ENCODE data around the gene CEP104.
A peak's percentile ranks its signal among the peaks of the same experiment; 100 is the strongest.
"Not testable (repeated sequence)": the region's sequence is repeated elsewhere in the genome, so short reads cannot be mapped to it uniquely, and the experiment has no call there.

Gene CEP104

GRCh38 chr1:3821447-3821846 lies 35.6 kb downstream of the CEP104 start:
- DNase-seq = no peak

- DNase-seq = no peak
Observed at GRCh38 chr1:3821004-3821403, 36.0 kb downstream of the CEP104 start.

GRCh38 chr1:3820316-3820715 lies 36.7 kb downstream of the CEP104 start:
- no peak for DNase-seq

- no peak for DNase-seq
Observed at GRCh38 chr1:3819771-3820200, 37.2 kb downstream of the CEP104 start.

- DNase-seq = no peak
Observed at GRCh38 chr1:3817821-3818597, 39.0 kb downstream of the CEP104 start.

GRCh38 chr1:3817138-3817740 lies 39.8 kb downstream of the CEP104 start:
- no peak for DNase-seq

- DNase-seq = no peak
Observed at GRCh38 chr1:3816331-3817137, 40.5 kb downstream of the CEP104 start.

GRCh38 chr1:3814771-3815561 lies 42.0 kb downstream of the CEP104 start:
- no peak for DNase-seq

- DNase-seq = no peak
Observed at GRCh38 chr1:3814065-3814464, 42.9 kb downstream of the CEP104 start.

- no peak for DNase-seq
Observed at GRCh38 chr1:3811595-3811911, 45.5 kb downstream of the CEP104 start.

- not testable (repeated sequence) for DNase-seq
Observed at GRCh38 chr1:3810149-3810761, 46.8 kb downstream of the CEP104 start.

- no peak for DNase-seq
Observed at GRCh38 chr1:3809680-3810079, 47.3 kb downstream of the CEP104 start.

GRCh38 chr1:3807769-3808168 lies 49.2 kb downstream of the CEP104 start:
- DNase-seq = no peak

- DNase-seq = no peak
Observed at GRCh38 chr1:3805038-3805437, 52.0 kb downstream of the CEP104 start.

GRCh38 chr1:3804627-3804944 lies 52.4 kb downstream of the CEP104 start:
- DNase-seq = not testable (repeated sequence)

GRCh38 chr1:3803905-3804626 lies 52.9 kb downstream of the CEP104 start:
- no peak for DNase-seq

GRCh38 chr1:3800795-3801194 lies 56.2 kb downstream of the CEP104 start:
- not testable (repeated sequence) for DNase-seq

GRCh38 chr1:3799976-3800685 lies 56.9 kb downstream of the CEP104 start:
- DNase-seq = no peak

- peak; percentile 79 to 84 for DNase-seq
Observed at GRCh38 chr1:3796215-3797061, 60.6 kb downstream of the CEP104 start, which contains the start of gene LRRC47. LRRC47 (minus strand) TSS chr1:3796498; CDS start chr1:3796476, 22 bp downstream.
